HG03108 (cell line): Measurements from ENCODE around the gene ZNRF4.
"Not testable (repeated sequence)": the region's sequence is repeated elsewhere in the genome, so short reads cannot be mapped to it uniquely, and the experiment has no call there.

Source experiments
- ATAC-seq: cut with Tn5 transposase; IDR thresholded peaks from one replicate; pipeline ENCODE4 v1.9.1; 2021; ENCODE audit warnings: moderate library complexity; ENCODE audit not compliant: unreplicated experiment

Gene ZNRF4

GRCh38 chr19:5470264-5470671 lies 15.1 kb downstream of the ZNRF4 start:
- ATAC-seq: no peak

- no peak for ATAC-seq
Measured at GRCh38 chr19:5472286-5472685, 17.1 kb downstream of the ZNRF4 start.

- no peak for ATAC-seq
Measured at GRCh38 chr19:5473646-5474045, 18.4 kb downstream of the ZNRF4 start.

- no peak for ATAC-seq
Measured at GRCh38 chr19:5477451-5478215, 22.4 kb downstream of the ZNRF4 start.

GRCh38 chr19:5478241-5478924 lies 23.2 kb downstream of the ZNRF4 start:
- no peak for ATAC-seq

- no peak for ATAC-seq
Measured at GRCh38 chr19:5478925-5479588, 23.8 kb downstream of the ZNRF4 start.

- ATAC-seq: no peak
Measured at GRCh38 chr19:5479958-5480357, 24.7 kb downstream of the ZNRF4 start.

- no peak for ATAC-seq
Measured at GRCh38 chr19:5480427-5480836, 25.2 kb downstream of the ZNRF4 start.

- no peak for ATAC-seq
Measured at GRCh38 chr19:5481957-5482356, 26.7 kb downstream of the ZNRF4 start.

- ATAC-seq: no peak
Measured at GRCh38 chr19:5484398-5485285, 29.4 kb downstream of the ZNRF4 start.

GRCh38 chr19:5485286-5485636 lies 30.0 kb downstream of the ZNRF4 start:
- ATAC-seq: no peak

- ATAC-seq: not testable (repeated sequence)
Measured at GRCh38 chr19:5485658-5486057, 30.4 kb downstream of the ZNRF4 start.

- no peak for ATAC-seq
Measured at GRCh38 chr19:5487222-5487621, 32.0 kb downstream of the ZNRF4 start.

GRCh38 chr19:5489551-5489950 lies 34.3 kb downstream of the ZNRF4 start:
- ATAC-seq: no peak

- no peak for ATAC-seq
Measured at GRCh38 chr19:5491565-5491964, 36.3 kb downstream of the ZNRF4 start.

GRCh38 chr19:5492281-5492634 lies 37.0 kb downstream of the ZNRF4 start:
- no peak for ATAC-seq

GRCh38 chr19:5492635-5493409 lies 37.6 kb downstream of the ZNRF4 start:
- no peak for ATAC-seq

GRCh38 chr19:5494773-5495172 lies 39.6 kb downstream of the ZNRF4 start:
- no peak for ATAC-seq

GRCh38 chr19:5495792-5496191 lies 40.6 kb downstream of the ZNRF4 start:
- no peak for ATAC-seq

- no peak for ATAC-seq
Measured at GRCh38 chr19:5497297-5497696, 42.1 kb downstream of the ZNRF4 start.
